ENCODE measurements around the gene HS3ST1.

HS3ST1 gene

DNA sequence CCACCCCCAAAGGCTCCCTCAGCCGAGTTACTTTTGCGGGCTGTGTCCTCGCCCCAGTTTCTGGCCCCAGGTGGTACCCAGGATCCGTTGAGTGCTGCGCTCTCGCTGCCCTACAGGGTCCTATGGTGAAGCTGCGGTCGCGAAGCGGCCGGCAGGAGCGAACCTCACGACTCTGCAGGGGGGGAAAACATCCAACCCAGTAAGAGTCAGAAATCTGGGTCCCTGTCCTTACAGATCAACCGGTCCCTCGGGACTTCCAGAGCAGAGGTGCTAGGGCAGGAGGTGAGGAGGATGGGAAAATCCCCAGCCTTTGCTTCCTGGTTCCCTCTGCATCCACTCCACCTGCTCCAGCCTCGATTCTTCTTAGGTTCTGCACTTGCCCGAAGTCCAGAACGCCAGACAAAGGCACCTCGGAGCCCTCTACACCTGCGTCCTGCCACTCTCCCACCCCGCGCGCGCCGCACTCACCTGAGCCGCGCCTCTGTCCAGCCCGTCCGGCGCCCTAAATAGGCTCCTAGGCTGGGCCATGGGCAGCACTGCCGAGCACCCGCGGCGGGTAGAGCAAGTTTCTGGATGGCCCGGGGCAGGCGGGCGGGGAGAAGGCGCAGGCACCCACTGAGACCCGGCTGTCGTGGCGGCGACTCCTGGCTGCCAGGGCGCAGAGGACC lies at the start of gene HS3ST1:
HS3ST1 (minus strand) TSS at position 664 of the 668 bp plus-strand sequence. CDS start 28,889 bp downstream, outside the sequence.
- no peak for DNase-seq

DNA sequence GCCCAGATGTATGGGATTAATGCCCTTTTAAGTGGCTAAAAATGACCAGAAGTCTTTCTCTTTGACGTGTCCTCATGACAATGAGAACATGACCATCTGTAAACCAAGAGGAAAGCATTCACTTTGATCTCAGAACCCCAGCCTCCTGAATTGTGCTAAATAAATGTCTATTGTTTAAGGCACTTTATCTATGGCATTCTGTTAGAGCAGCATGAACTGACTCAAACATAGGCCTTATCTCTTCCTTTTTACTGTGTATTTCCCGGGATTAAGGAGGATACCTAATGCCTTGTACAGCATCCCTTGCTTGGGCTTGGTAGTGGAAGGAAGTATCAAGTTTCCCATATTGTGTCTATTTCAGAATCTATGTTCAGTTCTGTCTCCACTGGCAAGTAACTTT lies 47.2 kb upstream of the HS3ST1 start:
- DNase-seq: no peak

DNA sequence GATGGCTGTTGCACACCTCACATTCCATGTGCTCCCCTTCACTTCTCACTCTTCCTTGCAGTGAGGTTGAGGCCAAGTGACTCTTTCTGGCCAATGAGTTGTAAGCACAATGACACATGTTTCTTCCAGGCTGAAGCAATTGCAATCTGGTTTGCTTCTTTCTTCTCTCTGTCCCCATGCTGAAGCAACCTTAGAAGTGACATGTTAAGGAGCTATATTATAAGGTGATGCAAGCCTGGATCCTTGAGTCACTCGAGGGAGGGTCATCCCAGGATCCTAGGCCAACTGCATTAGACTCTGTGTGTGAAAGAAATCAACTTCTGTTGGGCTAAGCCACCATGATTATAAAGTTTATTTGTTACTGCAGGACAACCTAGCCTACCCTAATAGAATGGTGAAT lies 45.5 kb upstream of the HS3ST1 start:
- no peak for DNase-seq

DNA sequence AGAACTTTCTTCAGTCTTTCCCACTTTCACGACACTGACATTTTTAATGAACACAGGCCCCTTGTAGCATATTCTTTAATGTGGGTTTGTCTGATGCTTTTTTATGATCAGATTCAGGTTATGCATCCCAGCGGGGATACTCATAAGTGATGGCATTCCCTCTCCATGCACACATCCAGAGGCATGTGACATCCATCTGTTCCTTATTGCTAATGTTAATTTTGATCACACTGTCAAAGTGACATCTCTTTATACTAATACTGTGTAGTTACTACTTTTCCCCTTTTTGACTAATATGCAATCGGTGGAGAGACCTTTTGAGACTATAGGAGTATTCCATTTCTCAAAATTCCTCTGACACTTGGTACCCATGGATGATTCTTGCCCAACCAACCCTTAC lies 43.8 kb upstream of the HS3ST1 start:
- no peak for DNase-seq

DNA sequence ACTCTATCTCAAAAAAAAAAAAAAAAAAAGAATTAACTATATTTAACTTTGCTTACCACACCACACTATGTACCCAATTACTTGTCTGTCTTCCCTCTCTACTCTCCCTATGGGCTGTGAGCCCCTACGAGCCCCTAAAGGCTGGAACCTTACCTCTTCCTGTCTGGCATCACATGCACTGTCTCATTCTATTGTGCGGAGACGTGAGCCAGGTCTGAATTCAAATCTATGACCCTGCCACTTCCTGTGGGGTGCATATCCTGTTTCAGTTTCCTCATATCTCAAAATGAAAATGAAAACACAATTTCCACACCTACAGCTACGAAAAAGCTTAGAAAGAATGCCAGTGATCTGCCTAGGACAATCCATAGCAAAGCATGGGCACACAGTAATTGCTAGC lies 42.9 kb upstream of the HS3ST1 start:
- peak; percentile 68 for DNase-seq

DNA sequence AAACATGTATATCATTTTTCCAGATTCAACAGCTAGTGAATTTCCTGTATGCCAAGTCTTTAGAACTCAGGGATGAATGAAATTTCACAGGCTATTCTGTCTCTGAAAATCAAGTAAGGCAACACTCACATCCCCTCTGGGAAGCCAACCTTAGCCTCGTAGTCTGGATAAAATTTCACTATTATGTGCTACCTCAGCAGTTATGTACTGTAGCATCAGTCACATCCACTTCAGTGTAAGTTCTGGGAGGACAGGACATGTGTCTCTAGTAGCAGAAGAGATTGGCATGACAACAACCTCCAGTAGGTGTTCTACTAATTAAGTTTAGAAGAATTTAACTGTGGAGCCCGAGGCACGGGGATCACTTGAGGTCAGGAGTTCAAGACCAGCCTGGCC lies 42.4 kb upstream of the HS3ST1 start:
- DNase-seq: no peak

DNA sequence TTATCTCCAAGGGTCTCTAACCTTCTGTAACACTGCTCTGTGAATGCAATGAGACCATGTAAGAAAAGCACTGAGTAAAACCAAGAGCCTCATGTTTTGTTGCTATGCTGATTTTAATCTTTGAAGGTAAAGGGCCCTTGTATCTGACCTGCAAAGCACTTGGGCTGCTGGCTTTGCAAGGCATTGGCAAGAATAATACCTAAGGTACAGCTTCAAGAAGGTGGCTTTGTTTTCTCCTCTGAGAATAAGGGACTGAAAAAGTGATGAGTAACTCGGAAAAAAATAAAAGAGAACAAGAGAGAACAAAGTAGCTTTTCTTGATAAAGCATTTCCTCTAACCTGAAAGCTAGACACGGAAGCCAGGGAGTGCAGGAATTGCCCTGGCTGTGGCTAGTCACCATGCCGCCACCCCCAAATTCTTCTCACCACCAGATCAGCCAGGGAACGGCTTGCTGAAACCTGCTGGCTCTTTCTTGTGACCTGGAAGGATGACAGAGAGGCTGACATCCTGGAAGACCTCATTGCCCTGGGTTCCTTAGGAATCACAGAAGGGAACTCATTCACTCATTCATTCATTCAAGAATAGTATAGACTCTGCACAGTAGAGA lies 41.8 kb upstream of the HS3ST1 start:
- DNase-seq: no peak

DNA sequence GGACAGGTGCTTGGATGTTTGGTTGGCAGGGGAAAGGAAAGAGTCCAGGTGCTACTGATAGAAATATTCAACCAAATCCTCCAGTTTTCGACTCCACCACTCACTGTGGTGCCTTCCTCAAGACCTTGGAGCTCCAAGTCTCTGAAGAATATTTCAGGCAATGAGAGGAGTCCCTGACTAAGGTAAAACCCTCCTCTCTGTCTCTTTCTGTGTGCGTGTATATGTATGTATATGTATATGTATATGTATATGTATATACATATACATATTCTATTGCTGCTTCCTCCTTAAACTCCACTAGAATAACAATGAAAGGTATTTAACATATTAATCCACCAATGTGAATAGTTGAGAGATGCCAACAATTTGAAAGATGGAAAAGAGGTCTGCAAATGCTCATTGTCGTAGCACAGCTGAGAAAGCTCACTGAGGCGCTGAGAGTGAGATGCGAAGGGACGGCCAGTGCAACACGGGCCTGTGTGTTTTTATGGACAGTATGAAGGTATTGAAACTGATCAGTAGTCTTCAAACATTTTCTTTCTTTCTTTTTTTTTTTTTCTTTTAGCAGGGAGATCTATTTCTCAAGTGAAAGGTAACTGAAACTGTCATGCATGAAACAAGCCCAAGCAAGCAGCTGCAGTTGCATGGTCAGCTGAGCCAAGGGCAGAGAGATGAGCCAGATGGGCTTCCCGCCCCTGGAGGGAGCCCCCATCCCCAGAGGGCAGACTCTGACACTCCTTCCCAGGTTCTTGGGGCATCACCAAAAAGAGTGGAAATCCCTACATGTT lies 41.1 kb upstream of the HS3ST1 start:
- no peak for DNase-seq

DNA sequence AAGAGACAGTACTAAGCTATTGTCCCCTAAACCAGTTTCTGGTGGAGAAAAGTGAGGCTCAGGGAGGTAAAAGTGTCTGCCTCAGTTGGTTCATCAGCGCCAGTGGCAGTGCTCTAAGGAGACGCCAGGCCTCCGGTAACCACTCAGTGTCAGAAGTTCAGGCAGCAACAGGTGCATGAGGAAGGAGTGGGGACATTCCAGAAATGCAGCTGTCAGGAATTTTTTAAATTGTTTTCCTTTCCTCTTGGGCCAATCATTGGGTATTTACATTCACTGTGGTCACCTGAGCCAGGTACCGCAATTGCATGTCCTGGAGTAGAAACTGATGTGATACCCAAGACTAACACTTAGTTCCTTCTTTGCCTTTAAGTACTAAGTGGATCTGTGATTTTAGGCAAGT lies 40.2 kb upstream of the HS3ST1 start:
- no peak for DNase-seq

DNA sequence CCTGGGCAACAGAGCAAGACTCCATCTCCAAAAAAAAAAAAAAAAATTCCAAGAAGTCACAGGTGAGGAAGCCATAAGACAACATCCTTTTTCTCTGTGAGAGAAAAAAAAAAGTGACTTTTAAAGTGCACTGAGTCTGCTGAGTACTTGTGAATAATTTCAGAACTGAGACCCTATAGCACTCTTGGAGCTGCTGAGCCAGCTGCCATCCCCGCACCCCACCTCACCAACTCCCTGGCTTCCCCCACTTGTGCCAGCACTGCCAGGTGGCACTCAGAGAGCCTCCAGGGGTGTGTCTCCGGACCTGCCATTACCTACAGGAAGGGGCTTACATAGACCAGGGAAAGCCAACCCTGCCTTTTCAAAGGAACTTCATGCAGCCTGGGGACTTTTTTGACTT lies 39.2 kb upstream of the HS3ST1 start:
- no peak for DNase-seq

DNA sequence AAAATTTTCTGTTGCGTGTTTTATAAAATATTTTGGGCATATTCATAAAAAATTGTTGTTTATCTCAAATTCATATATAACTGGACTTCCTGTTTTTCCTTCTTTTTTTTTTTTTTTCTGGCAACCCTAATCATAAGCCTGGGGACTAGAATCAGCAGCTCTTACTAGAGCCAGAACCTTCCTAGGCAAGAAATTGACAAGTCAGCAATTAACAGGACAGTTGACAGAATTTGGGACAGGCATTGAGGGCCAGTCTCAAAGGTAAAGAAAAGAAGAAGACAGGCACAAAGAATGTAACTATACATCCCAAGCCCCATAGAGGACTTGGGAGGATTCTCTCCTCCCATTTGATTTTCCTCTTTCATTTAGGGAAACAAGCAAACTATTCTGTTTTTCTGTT lies 35.0 kb upstream of the HS3ST1 start:
- no peak for DNase-seq

DNA sequence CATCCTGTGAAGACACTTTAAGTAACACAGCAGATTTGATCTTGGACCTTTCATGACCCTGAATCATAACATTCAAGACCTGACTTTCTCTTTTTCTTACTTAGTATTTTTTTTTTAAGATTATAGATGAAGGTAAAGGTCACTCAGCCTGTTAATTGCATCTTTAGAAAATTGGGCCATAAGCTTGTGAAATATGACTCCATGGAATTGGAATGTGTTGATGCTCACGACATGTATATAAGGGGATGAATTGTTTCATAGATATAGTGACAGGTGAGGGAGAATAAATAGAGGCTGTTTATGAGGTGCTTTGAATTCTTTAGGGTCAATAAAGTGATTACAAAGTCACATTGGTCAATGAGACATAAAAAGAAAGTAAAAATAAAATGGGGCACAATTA lies 27.7 kb upstream of the HS3ST1 start:
- DNase-seq: no peak

DNA sequence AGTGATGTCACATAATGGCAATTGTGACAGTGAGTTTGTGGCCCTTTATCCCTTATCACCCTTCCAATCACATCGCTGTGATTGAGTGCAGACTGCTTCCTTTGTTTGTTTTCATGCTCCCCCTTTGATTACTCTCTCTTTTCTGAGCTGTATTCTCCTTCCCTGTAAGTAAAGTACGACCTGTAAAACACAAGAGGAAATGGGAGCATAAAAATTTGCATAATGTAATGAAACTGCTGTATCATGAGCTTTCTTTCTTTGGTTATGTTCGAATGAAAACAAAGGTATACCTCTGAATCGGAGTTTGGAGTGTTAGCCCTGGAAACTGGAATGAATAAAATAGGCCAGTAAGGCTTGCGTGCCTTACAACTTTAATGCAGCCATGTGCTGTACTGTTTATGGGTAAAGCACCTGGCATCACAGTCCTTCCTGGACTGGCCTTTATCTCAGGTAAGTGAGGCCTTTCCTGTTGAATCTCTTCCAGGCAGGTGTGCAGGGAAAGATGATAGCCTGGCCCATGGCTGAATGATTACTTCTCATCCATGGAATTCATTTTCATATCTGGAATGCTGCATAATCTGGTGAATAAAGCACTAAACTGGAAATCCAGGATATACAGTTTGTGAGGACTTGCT lies 26.6 kb upstream of the HS3ST1 start:
- DNase-seq: no peak

DNA sequence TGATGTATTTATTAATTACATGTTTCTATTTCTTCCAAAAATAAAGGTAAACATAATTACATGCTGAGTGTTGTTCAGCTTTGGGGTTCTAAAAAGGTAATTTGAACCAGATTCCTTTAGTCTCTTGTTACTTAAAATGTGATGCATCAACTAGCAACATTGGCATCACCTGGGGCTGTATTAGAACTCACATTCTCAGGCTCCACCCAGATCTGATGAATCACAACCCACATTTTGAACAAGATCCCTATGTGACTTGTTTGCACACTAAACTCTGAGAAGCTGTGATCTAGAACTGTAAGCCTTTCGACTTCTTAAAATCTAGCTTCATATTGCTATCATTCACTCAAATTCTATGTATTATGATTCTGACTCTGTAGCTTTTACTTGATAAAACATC lies 23.0 kb upstream of the HS3ST1 start:
- DNase-seq: no peak

DNA sequence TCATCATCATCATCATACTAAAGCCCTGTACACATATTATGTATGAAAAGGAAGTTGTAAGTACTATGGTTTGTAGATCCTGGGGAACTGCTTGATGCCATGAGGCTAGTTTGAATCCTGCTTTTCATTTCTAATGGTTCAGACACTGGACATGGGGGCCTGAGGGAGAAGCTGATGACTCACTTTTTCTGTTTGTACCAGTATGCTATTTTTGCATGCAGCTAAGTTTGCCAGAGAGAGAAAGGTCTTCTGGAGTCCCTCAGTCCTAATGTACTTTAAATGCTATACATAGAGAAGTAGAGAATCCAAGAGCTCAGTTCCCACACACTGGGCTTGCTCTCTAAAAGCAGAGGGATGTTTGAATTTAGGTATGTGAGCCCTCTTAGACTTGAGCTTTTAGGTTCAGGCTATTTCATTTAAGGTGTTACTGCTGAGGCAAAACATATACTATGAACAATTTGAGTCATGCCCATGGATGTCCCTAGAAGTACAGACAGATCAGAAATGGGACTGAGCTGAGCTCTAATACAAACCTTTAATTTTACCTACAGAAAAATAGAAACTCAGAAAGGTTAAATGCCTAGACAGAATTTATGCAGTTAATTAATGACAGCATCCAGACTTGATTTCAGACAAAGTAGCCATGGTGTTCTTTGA lies 17.6 kb upstream of the HS3ST1 start:
- no peak for DNase-seq

DNA sequence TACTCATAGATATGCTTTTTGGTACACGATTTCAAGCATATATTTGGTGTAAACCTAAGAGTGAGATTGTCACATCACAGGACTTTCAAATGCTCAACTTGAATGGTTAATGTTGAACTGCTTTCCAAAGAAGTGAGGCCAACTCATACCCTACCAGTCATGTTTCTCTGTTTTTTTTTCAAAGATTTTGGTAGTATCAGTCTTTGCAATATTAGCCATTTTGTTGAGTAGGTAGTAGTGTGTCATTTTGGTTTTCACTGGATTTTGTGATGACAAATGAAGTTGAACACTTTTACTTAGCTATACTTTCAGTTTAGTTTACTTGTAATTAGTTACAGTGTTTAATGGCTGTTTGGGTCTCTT lies 12.5 kb upstream of the HS3ST1 start:
- DNase-seq: no peak

DNA sequence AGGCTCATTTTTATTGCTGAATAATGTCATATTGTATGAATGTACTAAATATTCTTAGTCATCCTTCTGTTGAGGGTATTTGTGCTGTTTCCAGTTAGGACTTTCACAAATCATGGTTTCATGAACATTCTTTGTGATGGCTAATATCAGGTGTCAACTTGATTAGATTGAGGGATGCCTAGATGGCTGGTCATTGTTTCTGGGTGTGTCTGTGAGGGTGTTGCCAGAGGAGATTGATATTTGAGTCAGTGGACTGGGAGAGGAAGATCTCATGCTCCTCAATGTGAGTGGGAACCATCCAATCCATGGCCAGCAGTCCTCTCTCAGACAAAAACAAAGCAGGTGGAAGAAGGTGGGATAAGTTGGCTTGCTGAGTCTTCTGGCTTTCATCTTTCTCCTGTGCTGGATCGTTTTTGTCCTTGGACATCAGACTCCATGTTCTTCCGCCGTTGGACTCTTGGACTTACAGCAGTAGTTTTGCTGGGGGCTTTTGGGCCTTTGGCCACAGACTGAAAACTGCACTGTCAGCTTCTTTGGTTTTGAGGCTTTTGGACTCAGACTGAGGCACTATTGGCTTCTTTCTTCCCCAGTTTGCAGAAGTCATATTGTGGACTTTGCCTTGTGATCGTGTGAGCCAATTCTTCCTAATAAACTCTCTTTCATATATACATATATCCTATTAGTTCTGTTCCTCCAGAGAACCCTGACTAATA lies 11.9 kb upstream of the HS3ST1 start:
- DNase-seq: no peak

DNA sequence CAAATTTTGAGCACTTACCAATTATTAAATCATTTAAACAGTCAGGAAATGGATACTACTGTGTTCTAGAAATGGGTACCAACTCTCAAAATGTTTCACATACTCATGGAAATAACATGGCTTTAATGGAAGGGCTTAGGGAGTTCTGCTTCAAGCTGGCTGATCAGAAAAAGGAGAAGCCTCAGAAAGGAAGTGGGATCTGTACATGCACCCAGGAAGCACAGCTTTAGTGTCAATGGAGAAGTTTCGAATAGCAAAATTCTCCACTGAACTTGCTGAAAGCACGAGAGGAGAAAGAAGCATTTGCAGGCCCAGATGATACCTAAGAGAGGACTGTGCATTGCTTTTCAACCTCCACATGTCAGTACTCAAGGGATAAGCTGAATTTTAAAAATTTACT lies 11.1 kb upstream of the HS3ST1 start:
- DNase-seq: no peak

DNA sequence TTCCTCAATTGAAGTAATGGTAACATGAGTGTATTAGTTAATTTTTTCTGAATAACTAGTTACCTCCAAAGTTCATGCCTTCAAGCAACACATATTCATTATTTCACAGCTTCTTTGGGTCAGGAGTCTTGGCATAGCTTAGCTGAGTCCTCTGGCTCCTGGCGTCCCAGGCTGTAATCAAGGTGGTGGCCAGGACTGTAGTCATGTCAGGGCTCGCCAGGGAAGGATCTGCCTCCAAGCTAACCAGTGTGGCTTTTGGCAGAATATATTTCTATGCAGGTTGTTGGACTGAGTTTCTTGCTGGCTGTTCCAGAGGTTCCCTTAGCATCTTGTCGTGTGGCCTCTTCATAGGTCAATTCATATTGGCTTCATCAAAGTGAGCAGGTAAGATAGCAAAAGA lies 10.0 kb upstream of the HS3ST1 start:
- DNase-seq: no peak

DNA sequence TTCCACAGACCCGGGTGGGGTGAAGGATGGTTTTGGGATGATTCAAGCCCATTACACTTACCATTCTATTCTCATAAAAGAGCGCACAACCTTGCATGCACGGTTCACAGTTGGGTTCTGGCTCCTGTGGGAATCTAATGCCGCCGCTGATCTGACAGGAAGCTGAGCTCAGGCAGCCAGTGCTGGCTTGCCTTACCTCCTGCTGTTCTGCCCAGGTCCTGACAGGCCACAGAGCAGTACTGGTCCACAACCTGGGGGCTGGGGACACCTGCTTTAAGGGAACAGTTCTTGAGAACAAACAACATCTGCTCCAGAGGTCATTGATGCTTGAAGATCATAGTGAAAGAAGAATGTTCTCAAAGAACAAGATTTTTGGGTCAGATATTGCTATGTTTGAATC lies 8.0 kb upstream of the HS3ST1 start:
- DNase-seq: no peak

DNA sequence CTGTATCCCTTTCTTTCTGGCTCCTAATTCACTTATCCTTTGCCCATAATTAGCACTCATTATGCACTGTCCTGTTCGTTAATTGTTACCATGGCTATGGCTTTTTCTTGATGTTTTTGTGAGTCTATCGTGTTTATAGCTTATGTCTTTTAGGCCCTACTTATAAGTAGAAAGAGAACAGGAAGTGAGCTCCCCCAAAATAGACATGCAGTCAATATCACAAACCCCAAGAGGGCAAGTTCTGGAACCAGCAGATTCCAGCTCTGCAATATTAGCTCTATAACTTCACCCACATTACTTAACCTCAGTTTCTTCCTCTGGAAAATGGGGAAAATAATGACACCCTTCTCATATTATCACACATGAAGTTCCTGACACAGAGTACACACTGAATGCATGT lies 7.4 kb upstream of the HS3ST1 start:
- DNase-seq: no peak

DNA sequence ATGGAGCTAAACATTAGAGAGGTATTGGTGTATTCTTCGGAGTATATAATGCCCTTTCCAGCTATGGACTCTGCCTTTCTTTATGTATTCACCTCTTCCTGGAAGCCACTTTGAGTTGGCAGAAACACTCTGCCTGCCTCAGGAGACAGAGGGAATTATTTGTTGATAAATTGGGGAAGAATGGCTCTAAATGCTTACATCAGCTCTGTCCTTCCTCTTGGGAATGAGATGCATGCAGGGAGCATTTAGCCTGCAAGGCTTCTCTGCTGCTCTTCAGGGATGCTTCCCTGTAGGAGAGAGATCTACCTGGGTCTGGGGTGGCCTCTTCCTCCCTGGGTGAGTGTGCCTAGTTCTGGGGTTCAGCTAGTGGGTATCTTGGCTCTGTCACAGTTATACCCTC lies 6.9 kb upstream of the HS3ST1 start:
- no peak for DNase-seq

DNA sequence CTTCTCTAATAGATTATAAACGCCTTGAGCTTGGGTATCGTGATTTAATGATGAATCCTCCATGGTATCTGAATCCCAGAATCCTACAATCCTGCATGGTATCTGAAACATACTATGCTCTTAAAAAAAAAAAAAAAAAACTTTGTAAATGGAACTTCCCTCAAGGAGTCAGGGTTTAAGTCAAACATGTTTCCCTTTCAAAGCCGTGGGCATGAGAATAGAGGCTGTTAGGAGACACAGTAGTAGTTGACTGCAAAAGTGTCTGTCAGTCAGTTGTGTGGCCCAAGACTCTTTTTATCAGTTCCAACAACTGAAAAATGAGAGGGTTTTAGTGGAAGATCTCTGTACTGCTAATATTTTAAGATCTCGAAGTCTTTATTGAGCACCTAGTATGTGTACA lies 2.4 kb upstream of the HS3ST1 start:
- no peak for DNase-seq

All from CD4-positive, alpha-beta T cell treated with Interferon gamma for 1 hour (primary cell).